22Rv1 (cell line): ENCODE data around the gene CHI3L2.

Experiments used
- ZFX ChIP-seq: fragments of 450-650 bp; IDR thresholded peaks from 2 replicates; pipeline ENCODE4 v1.6.1; 2017; ENCODE audit warnings: antibody characterized with exemption, borderline replicate concordance
- TF ChIP-seq, protein P1 (sequence below): fragments of 450-650 bp; IDR thresholded peaks from 2 replicates; pipeline ENCODE4 v1.5.1; 2017; ENCODE audit warnings: mild to moderate bottlenecking

GRCh38 chr1:111275079-111275478, 47.6 kb downstream of the CHI3L2 start:
- TF ChIP-seq, protein P1, sequence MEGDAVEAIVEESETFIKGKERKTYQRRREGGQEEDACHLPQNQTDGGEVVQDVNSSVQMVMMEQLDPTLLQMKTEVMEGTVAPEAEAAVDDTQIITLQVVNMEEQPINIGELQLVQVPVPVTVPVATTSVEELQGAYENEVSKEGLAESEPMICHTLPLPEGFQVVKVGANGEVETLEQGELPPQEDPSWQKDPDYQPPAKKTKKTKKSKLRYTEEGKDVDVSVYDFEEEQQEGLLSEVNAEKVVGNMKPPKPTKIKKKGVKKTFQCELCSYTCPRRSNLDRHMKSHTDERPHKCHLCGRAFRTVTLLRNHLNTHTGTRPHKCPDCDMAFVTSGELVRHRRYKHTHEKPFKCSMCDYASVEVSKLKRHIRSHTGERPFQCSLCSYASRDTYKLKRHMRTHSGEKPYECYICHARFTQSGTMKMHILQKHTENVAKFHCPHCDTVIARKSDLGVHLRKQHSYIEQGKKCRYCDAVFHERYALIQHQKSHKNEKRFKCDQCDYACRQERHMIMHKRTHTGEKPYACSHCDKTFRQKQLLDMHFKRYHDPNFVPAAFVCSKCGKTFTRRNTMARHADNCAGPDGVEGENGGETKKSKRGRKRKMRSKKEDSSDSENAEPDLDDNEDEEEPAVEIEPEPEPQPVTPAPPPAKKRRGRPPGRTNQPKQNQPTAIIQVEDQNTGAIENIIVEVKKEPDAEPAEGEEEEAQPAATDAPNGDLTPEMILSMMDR: no peak
- no peak for TF ChIP-seq ZFX
